Trophoblast cell (in vitro differentiated cells and primary cell): ENCODE measurements around the gene DIS3L.
"Not testable (repeated sequence)": the region's sequence is repeated elsewhere in the genome, so short reads cannot be mapped to it uniquely, and the experiment has no call there.

ENCODE experiments used
- DNase-seq, 2 donors: peaks; one replicate each; pipeline ENCODE4 v3.0.0-alpha.2; 2016
- H2AFZ ChIP-seq: 2 replicates; pipeline ENCODE4 v1.6.1; 2013; ENCODE audit warnings: low read length, moderate library complexity, mild to moderate bottlenecking; ENCODE audit not compliant: insufficient read depth, poor library complexity
- H2AK5ac ChIP-seq: 2 replicates; pipeline ENCODE4 v1.6.1; 2013; ENCODE audit warnings: mild to moderate bottlenecking, low read length
- H2BK120ac ChIP-seq: 2 replicates; pipeline ENCODE4 v1.6.1; 2013; ENCODE audit warnings: low read length, mild to moderate bottlenecking, moderate library complexity; ENCODE audit not compliant: insufficient read depth, poor library complexity
- H2BK12ac ChIP-seq: 2 replicates; pipeline ENCODE4 v1.6.1; 2013; ENCODE audit warnings: mild to moderate bottlenecking, low read length, moderate library complexity
- H2BK5ac ChIP-seq: 2 replicates; pipeline ENCODE4 v1.6.1; 2013; ENCODE audit warnings: low read length, low read depth, moderate library complexity, mild to moderate bottlenecking; ENCODE audit not compliant: poor library complexity
- H3K14ac ChIP-seq: 2 replicates; pipeline ENCODE4 v1.6.1; 2013; ENCODE audit warnings: mild to moderate bottlenecking, low read length
- H3K18ac ChIP-seq: 2 replicates; pipeline ENCODE4 v1.6.1; 2013; ENCODE audit warnings: mild to moderate bottlenecking, low read length
- H3K23ac ChIP-seq: 2 replicates; pipeline ENCODE4 v1.6.1; 2013; ENCODE audit warnings: low read length
- H3K27ac ChIP-seq: 2 replicates; pipeline ENCODE4 v1.5.1; 2013; ENCODE audit warnings: low read depth, mild to moderate bottlenecking, inconsistent platforms, low read length, moderate library complexity
- H3K27me3 ChIP-seq: 2 replicates; pipeline ENCODE4 v1.6.1; 2013; ENCODE audit warnings: inconsistent platforms, mild to moderate bottlenecking, low read length, moderate library complexity; ENCODE audit not compliant: insufficient read depth
- H3K36me3 ChIP-seq, 2 experiments: 1 replicate in 1 of 2; 2 replicates in 1 of 2; pipeline ENCODE4 v1.6.1; 2013; ENCODE audit warnings: low read length in 2 of 2, mild to moderate bottlenecking in 2 of 2, moderate library complexity in 1 of 2; ENCODE audit not compliant: insufficient read depth in 2 of 2, control insufficient read depth in 1 of 2
- H3K4ac ChIP-seq: 2 replicates; pipeline ENCODE4 v1.6.1; 2013; ENCODE audit warnings: low read depth, mild to moderate bottlenecking, low read length, moderate library complexity
- H3K4me1 ChIP-seq, 2 experiments: 1 replicate in 1 of 2; 2 replicates in 1 of 2; pipeline ENCODE4 v1.6.1; 2013; ENCODE audit warnings: low read length in 2 of 2, mild to moderate bottlenecking in 2 of 2, moderate library complexity in 1 of 2; ENCODE audit not compliant: insufficient read depth in 2 of 2, control insufficient read depth in 1 of 2
- H3K4me2 ChIP-seq: 2 replicates; pipeline ENCODE4 v1.6.1; 2013; ENCODE audit warnings: inconsistent platforms, mild to moderate bottlenecking, low read length, moderate library complexity
- H3K4me3 ChIP-seq: 2 replicates; pipeline ENCODE4 v1.5.1; 2013; ENCODE audit warnings: mild to moderate bottlenecking, low read depth, low read length, inconsistent platforms
- H3K79me1 ChIP-seq: one replicate; pipeline ENCODE4 v1.6.1; 2013; ENCODE audit warnings: low read length
- H3K79me2 ChIP-seq: 2 replicates; pipeline ENCODE4 v1.6.1; 2013; ENCODE audit warnings: low read length, mild to moderate bottlenecking; ENCODE audit not compliant: control insufficient read depth, insufficient read depth, poor library complexity
- H3K9ac ChIP-seq: 2 replicates; pipeline ENCODE4 v1.6.1; 2013; ENCODE audit warnings: mild to moderate bottlenecking, low read length
- H3K9me3 ChIP-seq: 2 replicates; pipeline ENCODE4 v1.6.1; 2013; ENCODE audit warnings: low read depth, mild to moderate bottlenecking, control low read depth, inconsistent platforms, low read length; ENCODE audit not compliant: insufficient read depth
- H4K12ac ChIP-seq: 2 replicates; pipeline ENCODE4 v1.6.1; 2013; ENCODE audit warnings: low read depth, mild to moderate bottlenecking, low read length, moderate library complexity
- H4K8ac ChIP-seq: 2 replicates; pipeline ENCODE4 v1.6.1; 2013; ENCODE audit warnings: low read depth, mild to moderate bottlenecking, low read length, moderate library complexity
- H4K91ac ChIP-seq: one replicate; pipeline ENCODE4 v1.6.1; 2013; ENCODE audit warnings: low read depth, mild to moderate bottlenecking, low read length, moderate library complexity
- WGBS: extraction: QIAGEN DNeasy Blood & Tissue Kit; methylation state at CpG from one replicate; pipeline ENCODE4 v1.1.7; 2013; ENCODE audit warnings: missing lambda C conversion rate; ENCODE audit not compliant: insufficient read length, insufficient coverage; ENCODE audit errors: extremely low coverage; 5-methylcytosine and 5-hydroxymethylcytosine counted together

Gene DIS3L

DNA sequence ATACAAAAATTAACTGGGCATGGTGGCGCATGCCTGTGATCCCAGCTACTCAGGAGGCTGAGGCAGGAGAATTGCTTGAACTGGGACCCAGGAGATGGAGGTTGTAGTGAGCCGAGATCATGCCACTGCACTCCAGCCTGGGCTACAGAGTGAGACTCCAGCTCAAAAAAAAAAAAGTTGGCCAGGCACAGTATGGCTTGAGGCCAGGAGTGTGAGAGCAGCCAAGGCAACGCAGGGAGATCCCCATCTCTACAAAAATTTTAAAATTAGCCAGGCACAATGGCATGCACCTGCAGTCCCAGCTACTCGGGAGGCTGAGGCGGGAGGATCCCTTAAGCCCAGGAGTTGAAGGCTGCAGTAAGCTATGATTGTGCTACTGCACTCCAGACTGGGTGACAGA, 55.2 kb downstream of the DIS3L start:
- H3K4ac ChIP-seq, H4K8ac ChIP-seq, H3K9me3 ChIP-seq, H2BK120ac ChIP-seq, H3K79me2 ChIP-seq, H3K18ac ChIP-seq, DNase-seq, H2AFZ ChIP-seq, H3K79me1 ChIP-seq, H3K4me2 ChIP-seq, H2AK5ac ChIP-seq, H4K91ac ChIP-seq, H2BK12ac ChIP-seq, H3K27ac ChIP-seq, H3K14ac ChIP-seq, H3K4me3 ChIP-seq, H3K23ac ChIP-seq, H3K27me3 ChIP-seq, H3K4me1 ChIP-seq, H2BK5ac ChIP-seq, H3K9ac ChIP-seq: not testable (repeated sequence)
- Histone ChIP-seq H3K36me3 (peaks cover 23 to 27% of the 10 kb centered on the region in 2 experiments), H4K12ac (peak overlapping the region; percentile 43)
- WGBS, result no CpG with 5 or more reads among the region's 5 CpGs

DNA sequence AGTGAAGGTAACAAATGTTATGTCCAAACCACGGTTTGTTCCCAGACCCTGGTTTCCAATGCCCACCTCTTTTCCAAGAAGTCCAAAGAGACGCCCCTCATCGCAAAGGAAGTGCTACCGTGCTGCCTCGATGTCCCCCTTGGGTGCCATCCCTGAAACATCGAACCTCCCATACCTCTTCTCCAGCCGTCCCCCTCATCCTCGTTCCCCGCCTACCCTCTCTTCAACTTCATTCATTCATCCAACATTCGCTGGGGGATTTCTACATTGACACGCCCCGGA, 62.6 kb downstream of the DIS3L start:
- peaks cover 0 to 5% of the 10 kb centered on the region in 2 experiments for H3K4me1 ChIP-seq
- WGBS, result no CpG with 5 or more reads among the region's 12 CpGs
- H3K79me1 ChIP-seq, result peaks cover 9% of the 10 kb centered on the region
- peak overlapping the region; percentile 11 for H3K27ac ChIP-seq
- H3K36me3 ChIP-seq, result peaks cover 3 to 14% of the 10 kb centered on the region in 2 experiments
- peak overlapping the region; percentile 92 for H3K4me2 ChIP-seq
- H3K14ac ChIP-seq, result peak overlapping the region; percentile 30
- peak overlapping the region; percentile 49 for H4K12ac ChIP-seq
- H3K79me2 ChIP-seq, result peaks cover 6% of the 10 kb centered on the region
- peak overlapping the region; percentile 30 for H2AFZ ChIP-seq
- H3K9me3 ChIP-seq, result no peaks in the 10 kb centered on the region
- no peaks in the 10 kb centered on the region for H3K27me3 ChIP-seq
- H4K8ac ChIP-seq, result peak overlapping the region; percentile 67
- H3K4me3 ChIP-seq, result peak overlapping the region; percentile 79
- peak overlapping the region; percentile 5 for H2BK5ac ChIP-seq
- H2AK5ac ChIP-seq, result peak overlapping the region; percentile 21
- peak overlapping the region; percentile 31 for H4K91ac ChIP-seq
- H3K23ac ChIP-seq, result no peak overlapping the region
- H3K9ac ChIP-seq, result peak overlapping the region; percentile 90
- H3K4ac ChIP-seq, result peak overlapping the region; percentile 91
- peak overlapping the region; percentile 31 for H2BK12ac ChIP-seq
- peak overlapping the region; percentile 43 for H2BK120ac ChIP-seq
- no peak for DNase-seq
- H3K18ac ChIP-seq, result peak overlapping the region; percentile 64

DNA sequence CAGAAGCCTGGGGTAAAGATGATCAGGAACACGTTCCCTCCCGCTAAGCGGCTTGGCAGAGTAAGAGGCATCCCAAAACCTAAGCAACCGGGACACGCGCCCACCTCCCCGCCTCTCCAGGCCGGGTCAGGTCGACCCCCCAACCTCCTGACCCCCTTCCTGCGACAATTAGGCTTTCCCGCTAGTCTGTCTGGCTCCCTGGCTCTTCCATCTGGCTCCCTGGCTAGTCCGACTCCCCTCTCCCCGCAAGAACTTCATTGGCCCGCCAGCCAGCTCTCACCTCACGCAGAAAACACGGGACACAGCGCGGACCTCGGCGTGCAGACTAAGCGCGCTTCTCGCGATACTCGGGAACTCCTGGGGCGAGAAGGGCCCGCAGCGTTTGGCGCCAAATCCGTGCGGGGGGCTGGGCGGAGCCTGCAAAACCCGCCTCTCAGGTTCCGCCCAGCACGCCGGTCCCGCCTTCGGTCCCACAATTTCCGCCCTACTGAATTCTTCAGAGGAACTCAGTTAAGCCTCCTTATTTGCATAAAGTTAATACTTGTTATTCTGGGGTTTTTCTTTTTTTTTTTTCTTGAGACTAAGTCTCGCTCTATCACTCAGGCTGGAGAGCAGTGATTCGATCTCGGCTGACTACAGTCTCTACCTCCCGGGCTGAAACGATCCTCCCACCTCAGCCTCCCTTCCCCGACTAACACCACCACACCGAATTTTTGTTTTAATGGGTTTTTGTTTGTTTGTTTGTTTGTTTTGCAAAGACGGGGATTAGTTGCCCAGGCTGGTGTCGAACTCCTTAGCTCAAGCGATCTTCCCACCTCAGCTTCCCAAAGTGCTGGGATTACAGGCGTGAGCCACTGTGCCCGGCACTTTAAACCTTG, 63.2 kb downstream of the DIS3L start, which contains the start of gene TIPIN:
TSS of gene TIPIN (minus strand) at position 327 of the 878 bp plus-strand sequence. CDS start 3,738 bp downstream, outside the sequence.
- WGBS, result no CpG with 5 or more reads among the region's 51 CpGs
- H3K36me3 ChIP-seq, result peaks cover 3 to 12% of the 10 kb centered on the region in 2 experiments
- H4K91ac ChIP-seq, result peak within 1 kb of the TSS; percentile 90
- peaks cover 0 to 5% of the 10 kb centered on the region in 2 experiments for H3K4me1 ChIP-seq
- peak within 1 kb of the TSS; percentile 98 for H2BK12ac ChIP-seq
- H3K4ac ChIP-seq, result peak within 1 kb of the TSS; percentile 91
- peak within 1 kb of the TSS; percentile 92 for H3K4me2 ChIP-seq
- H4K12ac ChIP-seq, result peak within 1 kb of the TSS; percentile 84
- H3K27ac ChIP-seq, result peak within 1 kb of the TSS; percentile 11
- peak within 1 kb of the TSS; percentile 53 for H2AK5ac ChIP-seq
- H3K9me3 ChIP-seq, result no peaks in the 10 kb centered on the region
- peaks cover 9% of the 10 kb centered on the region for H3K79me1 ChIP-seq
- peaks cover 6% of the 10 kb centered on the region for H3K79me2 ChIP-seq
- peak within 1 kb of the TSS; percentile 62 for H2BK120ac ChIP-seq
- H3K4me3 ChIP-seq, result peak within 1 kb of the TSS; percentile 79
- peak within 1 kb of the TSS; percentile 92 for H4K8ac ChIP-seq
- H3K23ac ChIP-seq, result no peak within 1 kb of the TSS
- H3K18ac ChIP-seq, result peak within 1 kb of the TSS; percentile 64
- peak within 1 kb of the TSS; percentile 90 for H3K9ac ChIP-seq
- peak; percentile 96 to 98 for DNase-seq
- H3K14ac ChIP-seq, result peak within 1 kb of the TSS; percentile 77
- peak within 1 kb of the TSS; percentile 93 for H2AFZ ChIP-seq
- no peaks in the 10 kb centered on the region for H3K27me3 ChIP-seq
- peak within 1 kb of the TSS; percentile 78 for H2BK5ac ChIP-seq

DNA sequence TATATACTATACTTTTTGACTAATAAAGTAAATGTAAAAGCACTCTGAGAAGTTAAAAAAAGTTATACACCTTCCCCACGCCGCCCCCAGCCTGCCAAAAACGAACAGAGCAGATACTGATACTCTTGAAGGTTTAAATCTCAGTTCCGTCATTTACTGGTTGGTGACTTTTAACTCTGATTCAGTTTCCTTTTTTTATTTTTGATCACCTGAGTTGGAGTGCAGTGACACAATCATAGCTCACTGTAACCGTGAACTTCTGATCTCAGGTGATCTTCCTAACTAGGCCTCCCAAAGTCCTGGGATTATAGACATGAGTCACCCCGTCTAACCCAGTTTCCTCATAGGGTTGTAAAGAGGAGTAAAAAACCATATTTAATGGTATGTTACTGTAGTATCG, 66.4 kb downstream of the DIS3L start:
- H3K4ac ChIP-seq, result no peak overlapping the region
- H3K36me3 ChIP-seq, result peaks cover 0 to 4% of the 10 kb centered on the region in 2 experiments
- H3K9me3 ChIP-seq, result no peaks in the 10 kb centered on the region
- H4K8ac ChIP-seq, result no peak overlapping the region
- no peak overlapping the region for H2BK12ac ChIP-seq
- no peak overlapping the region for H3K27ac ChIP-seq
- H4K91ac ChIP-seq, result no peak overlapping the region
- H3K79me1 ChIP-seq, result peaks cover 25% of the 10 kb centered on the region
- peaks cover 8% of the 10 kb centered on the region for H3K79me2 ChIP-seq
- H2BK120ac ChIP-seq, result no peak overlapping the region
- no peak overlapping the region for H3K14ac ChIP-seq
- no peak overlapping the region for H2AK5ac ChIP-seq
- peaks cover 3 to 10% of the 10 kb centered on the region in 2 experiments for H3K4me1 ChIP-seq
- no peak overlapping the region for H4K12ac ChIP-seq
- H2BK5ac ChIP-seq, result no peak overlapping the region
- H3K23ac ChIP-seq, result no peak overlapping the region
- WGBS, result no CpG with 5 or more reads among the region's 7 CpGs
- H3K9ac ChIP-seq, result no peak overlapping the region
- H3K18ac ChIP-seq, result no peak overlapping the region
- H3K27me3 ChIP-seq, result no peaks in the 10 kb centered on the region
- H3K4me2 ChIP-seq, result no peak overlapping the region
- no peak overlapping the region for H2AFZ ChIP-seq
- no peak overlapping the region for H3K4me3 ChIP-seq
- no peak for DNase-seq
